GM21423 (cell line): Measurements from ENCODE around the gene CNTNAP3.
"Not testable (repeated sequence)": the region's sequence is repeated elsewhere in the genome, so short reads cannot be mapped to it uniquely, and the experiment has no call there.

Experiments used
- ATAC-seq: cut with Tn5 transposase; IDR thresholded peaks from one replicate; pipeline ENCODE4 v1.9.1; 2021; ENCODE audit warnings: mild to moderate bottlenecking, moderate library complexity; ENCODE audit not compliant: unreplicated experiment

CNTNAP3 gene

DNA sequence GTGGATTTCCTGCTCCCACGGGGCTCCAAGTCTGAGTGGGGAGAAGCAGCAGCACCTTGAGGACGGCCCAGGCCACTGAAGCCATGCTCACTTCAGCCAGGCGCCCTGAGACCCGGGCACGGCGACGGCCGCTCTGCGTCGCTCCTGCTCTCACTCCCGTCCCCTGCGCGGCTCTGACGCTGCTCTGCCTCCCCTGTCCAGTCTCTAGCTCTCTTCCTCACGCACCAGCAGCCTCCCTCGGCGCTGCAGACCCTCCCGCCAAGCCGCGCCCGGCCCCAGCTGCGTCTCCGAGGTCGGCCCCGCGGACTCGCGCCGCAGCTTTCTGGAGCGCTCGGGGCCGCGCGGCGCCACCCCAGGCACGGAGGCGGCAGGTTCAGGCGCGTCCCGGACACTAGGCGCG lies at the start of gene CNTNAP3:
Gene CNTNAP3 (minus strand): TSS at position 188 of the 400 bp plus-strand sequence. CDS start 103 bp downstream, at position 85.
- ATAC-seq = not testable (repeated sequence)

DNA sequence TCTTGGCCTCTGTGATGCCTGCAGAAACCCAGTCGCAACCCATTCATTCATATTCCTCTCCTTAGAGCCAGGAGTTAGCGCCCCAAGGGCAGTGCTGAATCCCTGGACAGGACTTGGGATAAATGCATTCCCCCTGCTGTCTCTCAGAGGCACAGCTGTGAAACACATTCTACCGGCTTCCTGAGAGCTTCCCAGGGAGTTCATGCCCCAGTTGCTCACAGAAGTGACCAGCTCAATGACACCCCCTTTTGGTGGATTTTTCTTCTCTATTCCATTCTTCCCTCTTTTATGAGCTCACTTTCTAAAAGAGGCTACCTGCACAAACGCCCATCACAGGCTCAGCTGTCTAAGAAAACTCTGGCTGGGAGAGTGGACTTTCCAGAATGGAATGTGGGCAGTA lies 8.0 kb downstream of the CNTNAP3 start:
- not testable (repeated sequence) for ATAC-seq

DNA sequence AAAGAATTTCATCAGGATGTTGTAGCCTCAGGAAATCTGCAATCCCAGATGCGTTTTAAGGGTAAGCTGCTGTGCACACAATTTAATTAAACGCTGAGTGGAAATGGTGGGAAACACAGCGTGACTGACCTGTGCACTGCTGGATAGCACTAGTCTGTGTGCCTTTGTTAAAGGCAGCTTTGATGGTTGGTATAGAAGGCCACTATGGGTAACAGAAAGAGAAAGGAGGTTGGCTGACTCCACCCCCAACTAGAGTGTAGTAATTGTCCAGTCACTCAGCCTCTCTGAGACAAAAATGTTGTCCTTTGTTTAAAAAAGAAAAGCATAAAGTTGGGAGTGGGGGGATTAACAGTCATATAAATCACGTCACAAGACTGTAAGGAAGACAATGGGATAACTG lies 45.5 kb downstream of the CNTNAP3 start:
- ATAC-seq = not testable (repeated sequence)

DNA sequence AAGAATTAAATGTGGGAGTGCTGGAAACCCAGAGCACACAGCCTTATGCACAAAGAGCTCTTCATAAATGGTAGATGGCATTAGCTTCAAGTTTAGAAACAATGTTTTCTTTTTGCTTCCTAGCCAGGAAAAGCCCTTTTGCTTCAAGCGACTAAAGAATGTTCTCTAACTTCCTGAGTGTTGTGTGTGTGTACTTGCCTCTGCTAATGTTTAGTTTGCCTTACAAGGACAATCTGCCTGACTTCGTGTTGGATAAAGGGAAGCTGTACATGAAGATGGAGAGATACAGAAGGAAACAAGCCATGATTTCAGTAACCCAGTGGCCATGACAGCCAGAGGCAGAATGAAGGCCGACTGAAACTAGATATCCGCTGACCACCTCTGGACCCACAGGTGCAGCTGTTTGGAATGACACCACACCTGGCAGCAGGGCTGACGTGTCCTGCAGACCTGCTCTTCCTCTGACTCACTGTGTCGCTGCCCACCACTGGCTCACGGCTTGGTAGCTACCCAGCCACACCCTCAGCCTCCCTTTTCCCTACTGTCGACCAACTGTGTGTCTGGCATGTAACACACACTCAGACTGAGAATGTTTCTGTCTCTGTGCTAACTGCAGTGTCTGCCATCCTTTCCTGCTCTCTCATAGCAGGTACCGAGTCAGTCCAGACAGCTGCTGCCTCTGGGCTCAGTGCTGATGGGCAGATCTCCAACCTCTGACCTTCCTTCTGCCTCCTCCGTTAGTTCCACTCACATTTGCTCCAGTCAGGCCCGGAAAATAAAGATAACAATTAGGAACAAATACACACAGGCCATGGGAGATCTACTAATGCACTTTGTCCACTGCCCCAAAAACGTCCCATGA lies 55.6 kb downstream of the CNTNAP3 start:
- ATAC-seq = not testable (repeated sequence)

DNA sequence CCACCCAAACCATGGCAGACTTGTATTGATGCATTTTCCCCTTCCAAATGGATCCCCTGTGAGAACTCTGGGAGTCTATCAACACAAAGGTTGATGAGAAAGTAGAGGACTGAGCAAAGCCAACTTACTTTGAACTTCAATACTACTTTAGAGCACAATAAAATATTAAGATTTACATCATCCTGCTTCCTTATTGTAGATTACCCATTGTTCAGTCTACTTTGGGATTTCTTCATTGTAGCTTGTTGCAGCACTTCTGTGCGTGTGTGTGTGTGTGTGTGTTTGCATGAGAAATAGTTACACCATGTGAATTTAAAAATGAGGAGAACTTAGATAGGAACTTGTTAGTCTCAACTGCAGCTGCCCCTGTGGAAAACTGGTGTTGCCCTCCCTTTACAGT lies 72.0 kb downstream of the CNTNAP3 start:
- ATAC-seq = not testable (repeated sequence)

DNA sequence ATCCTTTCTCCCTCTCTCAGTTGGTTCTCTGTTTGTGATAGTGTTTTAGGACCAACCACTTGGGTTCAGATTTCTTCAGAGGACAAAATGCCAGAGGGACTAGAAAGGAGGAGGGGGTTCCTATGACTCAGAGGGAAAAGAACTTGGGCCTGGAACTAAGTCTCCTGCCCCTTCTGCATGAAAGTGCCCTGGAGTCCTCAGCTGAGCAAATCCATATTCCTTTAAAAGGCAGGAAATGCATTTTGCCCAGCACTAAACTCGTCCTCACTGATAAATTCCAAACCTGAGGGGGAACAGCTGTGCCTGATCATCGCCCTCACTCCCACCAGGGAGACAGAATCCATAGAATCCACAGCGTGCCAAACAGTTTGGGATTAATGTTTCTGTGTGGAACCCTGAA lies 78.2 kb downstream of the CNTNAP3 start:
- not testable (repeated sequence) for ATAC-seq

GRCh38 chr9:39206643-39207042 lies 81.3 kb downstream of the CNTNAP3 start:
- ATAC-seq = not testable (repeated sequence)

- not testable (repeated sequence) for ATAC-seq
Measured at GRCh38 chr9:39205842-39206241, 82.1 kb downstream of the CNTNAP3 start.

DNA sequence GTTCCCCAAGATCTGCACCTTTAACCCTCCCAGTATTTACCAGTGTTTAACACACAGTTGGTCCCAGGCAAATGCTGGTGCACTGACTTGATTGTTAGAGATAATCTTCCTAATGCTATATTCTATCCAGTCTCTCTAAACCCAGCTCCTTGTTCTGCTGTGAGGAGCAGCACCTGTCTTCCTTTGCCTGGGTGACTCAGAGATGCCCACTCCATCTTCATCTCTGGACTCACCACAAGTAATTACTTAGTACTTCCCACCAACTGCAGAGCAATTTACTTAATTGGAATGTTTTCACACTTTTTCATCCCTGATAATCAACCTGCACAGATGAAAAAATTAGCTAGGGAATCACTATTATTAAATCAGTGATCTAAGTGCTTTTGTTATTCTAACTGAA lies 87.6 kb downstream of the CNTNAP3 start:
- ATAC-seq = not testable (repeated sequence)

- not testable (repeated sequence) for ATAC-seq
Measured at GRCh38 chr9:39198000-39198709, 89.8 kb downstream of the CNTNAP3 start.

GRCh38 chr9:39171370-39171769 lies 116.6 kb downstream of the CNTNAP3 start:
- ATAC-seq = not testable (repeated sequence)

GRCh38 chr9:39157714-39158113 lies 130.3 kb downstream of the CNTNAP3 start:
- ATAC-seq = not testable (repeated sequence)

DNA sequence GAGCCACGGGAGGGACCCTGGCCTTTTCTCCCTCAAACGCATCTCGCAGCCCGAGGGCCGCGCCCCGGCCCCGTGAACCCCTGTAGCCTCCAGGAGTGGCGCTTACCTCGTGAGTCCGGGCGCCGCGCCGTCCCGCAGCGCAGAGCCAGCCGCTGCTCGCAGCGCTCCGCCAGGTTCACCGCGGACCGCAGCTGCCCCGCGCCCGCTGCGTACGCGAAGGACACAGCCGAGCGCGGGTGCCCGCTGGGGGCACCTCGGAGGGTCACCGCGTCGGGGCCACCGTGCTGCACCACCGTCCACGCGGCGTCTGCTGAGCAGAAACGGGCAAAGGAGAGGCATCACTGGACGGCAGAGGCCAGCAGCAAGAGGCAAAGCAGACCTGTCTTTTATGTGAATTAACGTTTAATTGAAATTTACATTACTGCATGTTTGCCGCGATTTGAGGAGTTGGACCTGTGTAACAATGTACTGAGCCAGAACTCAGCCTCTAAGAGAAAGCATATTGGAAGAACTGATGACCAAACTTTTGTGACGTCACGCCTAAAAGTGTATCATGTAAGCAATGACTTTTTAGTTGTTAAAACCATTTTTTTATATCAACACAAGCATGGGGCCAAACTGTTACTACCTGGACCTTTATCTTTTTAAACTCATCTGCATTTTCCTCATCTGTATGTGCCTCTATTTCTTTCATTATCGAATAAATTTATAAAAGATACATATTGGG lies 155.0 kb downstream of the CNTNAP3 start:
- ATAC-seq = not testable (repeated sequence)

GRCh38 chr9:39121401-39121800 lies 166.6 kb downstream of the CNTNAP3 start:
- not testable (repeated sequence) for ATAC-seq

GRCh38 chr9:39111746-39112145 lies 176.2 kb downstream of the CNTNAP3 start:
- ATAC-seq = not testable (repeated sequence)

DNA sequence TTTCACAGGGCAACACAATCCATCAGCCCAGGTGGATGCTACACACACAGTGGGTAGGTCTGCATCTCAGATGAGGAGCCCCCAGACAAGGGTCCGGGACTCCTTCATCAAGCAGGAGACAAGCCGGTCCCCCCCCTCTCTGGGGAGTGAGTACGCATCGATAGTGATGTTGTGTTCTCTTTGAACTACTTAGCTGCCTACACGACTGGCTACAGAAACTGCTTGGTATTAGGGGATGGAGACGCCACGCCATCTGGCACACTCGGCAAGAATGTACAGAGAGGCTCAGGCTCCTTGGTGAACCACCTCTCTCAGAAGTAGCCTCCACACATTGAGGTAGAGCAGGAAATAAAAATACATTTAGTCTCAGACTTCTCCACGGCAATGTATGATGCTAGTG lies 179.8 kb downstream of the CNTNAP3 start:
- ATAC-seq = no peak

- ATAC-seq = not testable (repeated sequence)
Measured at GRCh38 chr9:39097208-39097607, 190.8 kb downstream of the CNTNAP3 start.

GRCh38 chr9:39085311-39085710 lies 202.7 kb downstream of the CNTNAP3 start:
- ATAC-seq = not testable (repeated sequence)

DNA sequence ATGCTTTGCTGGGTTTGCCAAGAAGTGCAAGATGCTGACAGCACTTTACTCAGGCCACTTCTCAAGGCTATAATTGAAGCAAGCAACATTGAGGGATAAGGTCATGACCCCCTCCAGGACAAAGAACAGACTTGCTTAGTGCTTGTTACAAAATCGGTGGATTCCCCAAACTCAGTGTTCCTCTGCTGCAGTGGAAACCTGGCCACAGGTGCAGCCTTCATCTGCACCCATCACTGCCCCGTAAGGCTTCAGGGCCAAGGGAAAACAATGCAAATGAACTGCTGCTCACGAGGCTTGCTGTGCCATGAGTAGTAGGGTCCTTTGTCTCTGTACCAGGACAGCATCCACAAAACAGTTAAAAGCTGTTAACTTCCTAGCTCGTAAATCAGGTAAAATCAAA lies 205.4 kb downstream of the CNTNAP3 start:
- ATAC-seq = not testable (repeated sequence)

- ATAC-seq = not testable (repeated sequence)
Measured at GRCh38 chr9:39080081-39080480, 207.9 kb downstream of the CNTNAP3 start.

GRCh38 chr9:39078621-39079256 lies 209.2 kb downstream of the CNTNAP3 start:
- peak; percentile 63 for ATAC-seq
